Epithelial cell of proximal tubule (primary cell): ENCODE data around the gene ZRSR2. TPM values are rescaled to one million over a fixed set of nuclear protein-coding genes. Genes with fewer than 3 reads are reported as not detected.

Experiments used
- DNase-seq: peaks from one replicate; pipeline ENCODE4 v3.0.0-alpha.2; 2011; ENCODE audit warnings: low read depth
- H3K4me3 ChIP-seq: 2 replicates; pipeline ENCODE4 v1.5.1; 2011; ENCODE audit warnings: low read depth, mild to moderate bottlenecking, low read length
- CTCF ChIP-seq: conservative IDR thresholded peaks from 2 replicates; pipeline ENCODE4 v1.5.1; 2012; ENCODE audit warnings: low read depth, mild to moderate bottlenecking, low read length
- total RNA-seq: library from RNA; depleted of rRNA; stranded (reverse); fragments of >200 nt; gene quantifications from 2 replicates; pipeline ENCODE4 v1.2.3, GENCODE V29; 2015

Gene ZRSR2
- total RNA-seq, 1 donor from 2014 or later = 3.1 TPM

- peak overlapping the region; percentile 69 for H3K4me3 ChIP-seq
- no peak for DNase-seq
- TF ChIP-seq CTCF = no peak
These were observed 63.9 kb downstream of the ZRSR2 start for GRCh38 chrX:15854080-15854655.

GRCh38 chrX:15854712-15855567, 64.7 kb downstream of the ZRSR2 start, which contains the start of gene AP1S2:
TSS of gene AP1S2 (minus strand) at chrX:15854813. CDS start at chrX:15852524, 2,289 bp downstream.
- no peak for DNase-seq
- peak within 1 kb of the TSS; percentile 69 for H3K4me3 ChIP-seq
- TF ChIP-seq CTCF = no peak

- DNase-seq = no peak
- peak overlapping the region; percentile 69 for H3K4me3 ChIP-seq
- TF ChIP-seq CTCF = no peak
These were observed 65.4 kb downstream of the ZRSR2 start for GRCh38 chrX:15855568-15856221.

GRCh38 chrX:15856222-15856587, 65.9 kb downstream of the ZRSR2 start:
- no peak for TF ChIP-seq CTCF
- H3K4me3 ChIP-seq = no peak overlapping the region
- DNase-seq = no peak

- no peak overlapping the region for H3K4me3 ChIP-seq
- TF ChIP-seq CTCF = no peak
- DNase-seq = no peak
These were observed 66.4 kb downstream of the ZRSR2 start for GRCh38 chrX:15856636-15857035.

GRCh38 chrX:15858051-15858450, 67.8 kb downstream of the ZRSR2 start:
- no peak for DNase-seq
- no peak overlapping the region for H3K4me3 ChIP-seq
- no peak for TF ChIP-seq CTCF
